GM23338 (cell line): ENCODE results near the gene ABCA7. TPM values are rescaled to one million over a fixed set of nuclear protein-coding genes. Genes with fewer than 3 reads are reported as not detected.

Experiments
- ATAC-seq: fragments of 200-7000 bp; cut with Tn5 transposase; 3 replicates; pipeline ENCODE4 v1.9.1; 2020
- DNase-seq: peaks from one replicate; pipeline ENCODE4 v3.0.0-alpha.2; 2015; ENCODE audit warnings: low spot score
- H2AFZ ChIP-seq: fragments of 200-600 bp; sonication (generic); 2 replicates; pipeline ENCODE4 v1.8.0; 2016; ENCODE audit warnings: antibody characterized with exemption, mild to moderate bottlenecking, moderate library complexity
- H3F3A ChIP-seq: fragments of 200-600 bp; sonication (generic); replicated peaks from 2 replicates; pipeline ENCODE4 v1.8.0; 2017; ENCODE audit warnings: antibody characterized with exemption, mixed run types, low read depth
- H3K27ac ChIP-seq: fragments of 200-600 bp; sonication (generic); 2 replicates; pipeline ENCODE4 v1.6.1; 2016; ENCODE audit warnings: low read depth
- H3K27me3 ChIP-seq: fragments of 200-600 bp; sonication (generic); 2 replicates; pipeline ENCODE4 v1.8.0; 2016; ENCODE audit warnings: mild to moderate bottlenecking, mixed run types, moderate library complexity; ENCODE audit not compliant: insufficient read depth
- H3K36me3 ChIP-seq: fragments of 200-600 bp; sonication (generic); 2 replicates; pipeline ENCODE4 v1.8.0; 2016; ENCODE audit warnings: mild to moderate bottlenecking; ENCODE audit not compliant: insufficient read depth
- H3K4me1 ChIP-seq: fragments of 200-600 bp; sonication (generic); 2 replicates; pipeline ENCODE4 v1.8.0; 2016; ENCODE audit warnings: mild to moderate bottlenecking, moderate library complexity; ENCODE audit not compliant: insufficient read depth
- H3K4me2 ChIP-seq: fragments of 200-600 bp; sonication (generic); 2 replicates; pipeline ENCODE4 v1.7.1; 2017; ENCODE audit warnings: mixed run types
- H3K4me3 ChIP-seq: fragments of 200-600 bp; sonication (generic); 2 replicates; pipeline ENCODE4 v1.6.1; 2016; ENCODE audit warnings: mixed run types
- H3K79me2 ChIP-seq: fragments of 200-600 bp; sonication (generic); replicated peaks from 2 replicates; pipeline ENCODE4 v1.8.0; 2017; ENCODE audit warnings: mild to moderate bottlenecking; ENCODE audit not compliant: insufficient read depth
- H3K9me2 ChIP-seq: fragments of 200-600 bp; sonication (generic); 2 replicates; pipeline ENCODE4 v1.8.0; 2017; ENCODE audit not compliant: insufficient read depth
- H4K20me1 ChIP-seq: fragments of 200-600 bp; sonication (generic); replicated peaks from 2 replicates; pipeline ENCODE4 v1.8.0; 2017; ENCODE audit warnings: mild to moderate bottlenecking; ENCODE audit not compliant: insufficient read depth
- H3K27ac Mint-ChIP-seq: 2 replicates; pipeline ENCODE4 v1.8.0; 2020; ENCODE audit warnings: inconsistent platforms, mild to moderate bottlenecking, moderate library complexity, mixed read lengths
- H3K27me3 Mint-ChIP-seq: 3 replicates; pipeline ENCODE4 v1.8.0; 2022; ENCODE audit warnings: low read depth, mild to moderate bottlenecking, moderate library complexity, mixed read lengths, inconsistent platforms; ENCODE audit not compliant: insufficient read depth, poor library complexity
- H3K36me3 Mint-ChIP-seq: 3 replicates; pipeline ENCODE4 v1.8.0; 2021; ENCODE audit warnings: low read depth, mild to moderate bottlenecking, inconsistent platforms, moderate library complexity, mixed read lengths
- H3K4me1 Mint-ChIP-seq: 3 replicates; pipeline ENCODE4 v1.8.0; 2020; ENCODE audit warnings: mild to moderate bottlenecking, inconsistent platforms, mixed read lengths
- H3K4me3 Mint-ChIP-seq: 3 replicates; pipeline ENCODE4 v1.8.0; 2021; ENCODE audit warnings: moderate library complexity, mild to moderate bottlenecking, inconsistent platforms, mixed read lengths
- H3K9me3 Mint-ChIP-seq: 3 replicates; pipeline ENCODE4 v1.8.0; 2020; ENCODE audit warnings: moderate library complexity, mild to moderate bottlenecking, inconsistent platforms, mixed read lengths
- NANOG ChIP-seq: IDR thresholded peaks from 2 replicates; pipeline ENCODE4 v1.6.1; 2016; ENCODE audit warnings: antibody characterized with exemption, borderline replicate concordance
- ZNF114 ChIP-seq: fragments of 250-450 bp; sonication (Bioruptor Pico); IDR thresholded peaks from 2 replicates; pipeline ENCODE4 v1.5.0; 2020; ENCODE audit warnings: mild to moderate bottlenecking, moderate library complexity
- polyA plus RNA-seq: library from polyadenylated mRNA; unstranded; fragments of >200 nt; fragmentation: Nextera tagmentation; extraction: Ambion mirVana; gene quantifications from 2 replicates; pipeline ENCODE4 v1.2.1, GENCODE V29; 2016
- total RNA-seq: library from RNA; depleted of rRNA; stranded (reverse); fragments of >200 nt; shearing (Covaris generic); gene quantifications from 2 replicates; pipeline ENCODE4 v1.2.3, GENCODE V29; 2014
- TF ChIP-seq, protein P1 (sequence below), 2 experiments: fragments of 200-600 bp in 1 of 2; sonication (generic) in 1 of 2; conservative IDR thresholded peaks; 2 replicates each; pipeline versions ENCODE4 v1.5.1 to v1.6.1; 2016 to 2017; ENCODE audit warnings: antibody characterized with exemption in 2 of 2, low read depth in 2 of 2, mild to moderate bottlenecking in 2 of 2, moderate library complexity in 1 of 2

The ABCA7 gene
- total and polyA plus RNA-seq, 2 experiments from 2014 or later = 22.2 to 27.4 TPM

DNA sequence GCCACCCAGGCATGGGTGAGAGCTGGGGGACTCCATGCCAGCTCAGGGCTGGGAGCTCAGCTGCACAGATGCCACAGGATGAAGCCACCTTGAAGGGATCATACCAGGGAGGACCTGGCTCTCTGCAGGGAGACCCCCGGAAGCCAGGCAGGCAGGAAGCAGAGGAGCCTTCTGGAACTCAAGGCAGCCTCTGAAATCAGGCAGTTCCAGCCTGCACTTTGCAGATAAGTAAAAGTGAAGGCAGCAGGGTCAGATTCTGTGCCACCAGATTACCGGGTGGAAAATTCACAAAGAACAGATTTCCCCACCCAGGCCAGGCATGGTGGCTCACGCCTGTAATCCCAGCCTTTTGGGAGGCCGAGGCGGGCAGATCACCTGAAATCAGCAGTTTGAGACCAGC lies 21.5 kb upstream of the ABCA7 start (continued):
- TF ChIP-seq, protein P1, sequence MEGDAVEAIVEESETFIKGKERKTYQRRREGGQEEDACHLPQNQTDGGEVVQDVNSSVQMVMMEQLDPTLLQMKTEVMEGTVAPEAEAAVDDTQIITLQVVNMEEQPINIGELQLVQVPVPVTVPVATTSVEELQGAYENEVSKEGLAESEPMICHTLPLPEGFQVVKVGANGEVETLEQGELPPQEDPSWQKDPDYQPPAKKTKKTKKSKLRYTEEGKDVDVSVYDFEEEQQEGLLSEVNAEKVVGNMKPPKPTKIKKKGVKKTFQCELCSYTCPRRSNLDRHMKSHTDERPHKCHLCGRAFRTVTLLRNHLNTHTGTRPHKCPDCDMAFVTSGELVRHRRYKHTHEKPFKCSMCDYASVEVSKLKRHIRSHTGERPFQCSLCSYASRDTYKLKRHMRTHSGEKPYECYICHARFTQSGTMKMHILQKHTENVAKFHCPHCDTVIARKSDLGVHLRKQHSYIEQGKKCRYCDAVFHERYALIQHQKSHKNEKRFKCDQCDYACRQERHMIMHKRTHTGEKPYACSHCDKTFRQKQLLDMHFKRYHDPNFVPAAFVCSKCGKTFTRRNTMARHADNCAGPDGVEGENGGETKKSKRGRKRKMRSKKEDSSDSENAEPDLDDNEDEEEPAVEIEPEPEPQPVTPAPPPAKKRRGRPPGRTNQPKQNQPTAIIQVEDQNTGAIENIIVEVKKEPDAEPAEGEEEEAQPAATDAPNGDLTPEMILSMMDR (conservative IDR thresholded peaks at IDR 0.05; ENCODE audit: low read depth in 2 of 2) = no peak
- no peak for TF ChIP-seq NANOG

DNA sequence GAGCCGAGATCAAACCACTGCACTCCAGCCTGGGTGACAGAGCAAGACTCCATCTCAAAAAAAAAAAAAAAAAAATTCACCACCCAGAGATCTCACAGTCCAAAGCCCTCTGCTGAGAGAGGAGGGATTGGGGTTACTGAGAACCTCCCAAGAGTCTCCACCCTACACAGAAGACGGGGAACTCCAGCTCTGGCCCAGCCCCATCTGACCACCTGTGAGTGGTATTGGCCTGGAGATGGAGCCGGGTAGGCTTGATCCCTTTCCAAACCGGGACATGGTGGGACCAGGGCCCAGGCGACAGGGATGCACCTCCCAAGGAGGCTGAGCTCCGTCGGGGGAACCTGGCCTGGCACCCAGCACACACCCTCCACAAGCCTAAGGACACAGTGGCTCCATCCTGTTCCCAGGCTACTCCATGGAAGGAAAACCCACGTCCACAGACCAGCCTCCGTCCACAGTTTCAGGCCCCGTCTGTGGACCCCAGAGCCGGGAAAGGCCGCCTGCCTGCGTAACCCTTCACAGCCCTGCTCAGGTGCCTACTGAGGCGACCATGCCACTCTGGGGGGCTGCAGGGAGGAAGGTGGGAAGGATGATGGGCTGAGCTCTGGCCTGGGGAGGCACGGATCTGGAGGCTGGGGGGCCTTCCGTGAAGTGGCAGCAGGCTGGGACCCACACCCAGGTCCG lies 20.8 kb upstream of the ABCA7 start:
- TF ChIP-seq NANOG = no peak
- peaks cover 8% of the 10 kb centered on the region; the same call in 1 of the 2 replicates for H3K4me1 ChIP-seq
- H3K27me3 Mint-ChIP-seq = peaks cover 16% of the 10 kb centered on the region
- peaks cover 15% of the 10 kb centered on the region for H4K20me1 ChIP-seq
- H3K36me3 ChIP-seq = no peaks in the 10 kb centered on the region
- no peak for ATAC-seq
- H3K27ac ChIP-seq = no peak overlapping the region
- no peak overlapping the region for H3K27ac Mint-ChIP-seq
- H3K36me3 Mint-ChIP-seq = peaks cover 2% of the 10 kb centered on the region; the same call in 2 of the 3 replicates
- no peaks in the 10 kb centered on the region for H3K27me3 ChIP-seq
- peaks cover 65% of the 10 kb centered on the region for H3K79me2 ChIP-seq
- peak overlapping the region; percentile 87 for H3K4me2 ChIP-seq
- peaks cover 3% of the 10 kb centered on the region; the same call in 2 of the 3 replicates for H3K9me3 Mint-ChIP-seq
- no peak overlapping the region for H2AFZ ChIP-seq
- peaks cover 26% of the 10 kb centered on the region for H3K4me1 Mint-ChIP-seq
- H3K9me2 ChIP-seq = no peaks in the 10 kb centered on the region
- peak overlapping the region; percentile 94 for H3K4me3 Mint-ChIP-seq
- H3F3A ChIP-seq = peaks cover 14% of the 10 kb centered on the region; the same call in 1 of the 2 replicates
- peak overlapping the region; percentile 91 for H3K4me3 ChIP-seq
- no peak for DNase-seq

DNA sequence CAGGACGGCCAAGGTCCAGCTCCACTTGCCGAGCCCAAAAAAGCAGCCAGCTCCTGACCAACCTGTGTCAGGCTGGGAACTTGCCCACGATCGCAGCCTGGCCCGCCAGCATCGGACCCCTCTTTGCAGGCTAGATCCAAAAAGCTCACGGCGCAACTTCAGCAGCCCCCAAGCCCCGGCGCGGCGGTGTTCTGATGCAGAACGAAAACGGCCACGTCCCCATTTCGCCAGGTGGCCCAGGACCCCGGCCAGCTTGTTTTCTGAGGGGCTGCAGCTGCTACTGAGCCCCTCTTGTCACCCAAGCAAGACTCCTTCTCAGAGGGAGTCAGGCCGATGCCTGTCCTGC lies 20.3 kb upstream of the ABCA7 start:
- Histone ChIP-seq H3K4me2 (peak overlapping the region; percentile 87), H4K20me1 (peaks cover 15% of the 10 kb centered on the region), H3K4me3 (peak overlapping the region; percentile 91), H3K27me3 (no peaks in the 10 kb centered on the region), H3K79me2 (peaks cover 62% of the 10 kb centered on the region), H2AFZ (no peak overlapping the region), H3F3A (peaks cover 14% of the 10 kb centered on the region; the same call in 1 of the 2 replicates), H3K4me1 (peaks cover 8% of the 10 kb centered on the region; the same call in 1 of the 2 replicates), H3K36me3 (no peaks in the 10 kb centered on the region), H3K9me2 (no peaks in the 10 kb centered on the region), H3K27ac (peak overlapping the region; percentile 39; the same call in 1 of the 2 replicates)
- Mint-ChIP-seq H3K4me1 (peaks cover 26% of the 10 kb centered on the region), H3K27ac (no peak overlapping the region), H3K4me3 (peak overlapping the region; percentile 94), H3K9me3 (peaks cover 3% of the 10 kb centered on the region; the same call in 2 of the 3 replicates), H3K36me3 (no peaks in the 10 kb centered on the region), H3K27me3 (peaks cover 18% of the 10 kb centered on the region)
- DNase-seq (no peak), ATAC-seq (no peak)
- TF ChIP-seq ZNF114 (CRISPR knock-in tag) = no peak
